K562 (cell line): Measurements from ENCODE around the gene CCDC97. TPM values are rescaled to one million over a fixed set of nuclear protein-coding genes. Genes with fewer than 3 reads are reported as not detected.

Experiments
- ASH1L ChIP-seq: fragments of 450-650 bp; IDR thresholded peaks from 2 replicates; pipeline ENCODE4 v1.6.1; 2018; ENCODE audit warnings: borderline replicate concordance, mild to moderate bottlenecking, low read depth; ENCODE audit not compliant: partially characterized antibody
- ATF3 ChIP-seq, 2 experiments: fragments of 450-650 bp in 1 of 2; sonication (generic) in 1 of 2; formaldehyde crosslinking in 1 of 2; IDR thresholded peaks in 1 of 2; conservative IDR thresholded peaks in 1 of 2; 2 replicates each; pipeline versions ENCODE4 v1.6.1 to v1.8.1; 2016 to 2023; ENCODE audit warnings: mild to moderate bottlenecking in 2 of 2, moderate library complexity in 2 of 2, inconsistent platforms in 1 of 2, missing genetic modification reagents in 1 of 2
- CBFB ChIP-seq: sonication (generic); formaldehyde crosslinking; IDR thresholded peaks from 2 replicates; pipeline ENCODE4 v1.4.0; 2020; ENCODE audit warnings: mild to moderate bottlenecking, missing genetic modification reagents
- CXXC5 ChIP-seq: fragments of 250-450 bp; sonication (Bioruptor Pico); IDR thresholded peaks from 2 replicates; pipeline ENCODE4 v1.8.0; 2022; ENCODE audit warnings: inconsistent platforms, mild to moderate bottlenecking, moderate library complexity
- EHMT2 ChIP-seq: fragments of 450-650 bp; IDR thresholded peaks from 2 replicates; pipeline ENCODE4 v1.6.1; 2018; ENCODE audit warnings: antibody characterized with exemption
- HDAC1 ChIP-seq, 2 experiments: fragments of 450-650 bp; IDR thresholded peaks; 2 replicates each; pipeline ENCODE4 v1.6.1; 2016 to 2017; ENCODE audit warnings: inconsistent platforms in 1 of 2, mild to moderate bottlenecking in 1 of 2, moderate library complexity in 1 of 2
- HNRNPH1 ChIP-seq: fragments of 200-400 bp; formaldehyde crosslinking; optimal IDR thresholded peaks from 2 replicates; pipeline ENCODE3; 2017; ENCODE audit warnings: low read depth, mild to moderate bottlenecking, low read length, moderate library complexity
- MED1 ChIP-seq: sonication (generic); formaldehyde crosslinking; IDR thresholded peaks from 2 replicates; pipeline ENCODE4 v1.8.1; 2023; ENCODE audit warnings: missing genetic modification reagents, borderline replicate concordance
- POLR2G ChIP-seq: fragments of 200-400 bp; formaldehyde crosslinking; IDR thresholded peaks from 2 replicates; pipeline ENCODE4 v1.6.1; 2017; ENCODE audit warnings: low read depth, mild to moderate bottlenecking, antibody characterized with exemption, low read length, moderate library complexity
- SMC3 ChIP-seq: conservative IDR thresholded peaks from 2 replicates; pipeline ENCODE4 v1.6.1; 2011; ENCODE audit warnings: low read depth, low read length, improper control_type of control experiment; ENCODE audit not compliant: insufficient read depth
- SRSF1 ChIP-seq: fragments of 200-400 bp; formaldehyde crosslinking; IDR thresholded peaks from 2 replicates; pipeline ENCODE4 v1.6.1; 2017; ENCODE audit warnings: mild to moderate bottlenecking, low read depth, low read length, moderate library complexity
- YBX1 ChIP-seq: fragments of 450-650 bp; IDR thresholded peaks from 2 replicates; pipeline ENCODE4 v1.7.1; 2016; ENCODE audit warnings: mild to moderate bottlenecking
- ZC3H8 ChIP-seq: fragments of 450-650 bp; IDR thresholded peaks from 2 replicates; pipeline ENCODE4 v1.6.1; 2017
- ZNF316 ChIP-seq: fragments of 450-650 bp; IDR thresholded peaks from 2 replicates; pipeline ENCODE4 v1.6.1; 2016
- polyA plus RNA-seq, 8 experiments: library from polyadenylated mRNA; depleted of rRNA in 4 of 8; stranded (reverse) in 5 of 8; unstranded in 3 of 8; fragments of >200 nt; fragmentation: Nextera tagmentation in 2 of 8; fragmentation: Illumina TruSeq in 1 of 8; extraction: Ambion mirVana in 2 of 8; extraction: Trizol in 1 of 8; gene quantifications; 2 replicates each; pipeline versions ENCODE4 v1.2.1 to v1.2.3, GENCODE V29; 2011 to 2014; ENCODE audit warnings: inconsistent platforms in 1 of 8, missing spikeins in 1 of 8
- total RNA-seq, 7 experiments: library from RNA; depleted of rRNA in 6 of 7; stranded (reverse); fragments of >200 nt in 6 of 7; fragmentation: Illumina TruSeq in 2 of 7; extraction: Trizol in 2 of 7; gene quantifications; 2 replicates each; pipeline versions ENCODE4 v1.2.1 to v1.2.3, GENCODE V29; 2011 to 2021; ENCODE audit warnings: low replicate concordance in 1 of 7
- TF ChIP-seq, protein P1 (sequence below): fragments of 250-450 bp; sonication (Bioruptor Pico); IDR thresholded peaks from 2 replicates; pipeline ENCODE4 v1.5.0; 2021; ENCODE audit warnings: mild to moderate bottlenecking, moderate library complexity
- TF ChIP-seq, protein P2 (sequence below): sonication (generic); formaldehyde crosslinking; IDR thresholded peaks from 2 replicates; pipeline ENCODE4 v1.9.0; 2022; ENCODE audit warnings: mild to moderate bottlenecking, missing genetic modification reagents

The CCDC97 gene
- total and polyA plus RNA-seq, 9 of the 15 experiments (the other 6 are each of a cell fraction or from before 2014, with no cell fraction given), result 0.60 to 16.5 (median 7.0) TPM

- TF ChIP-seq ATF3 (IDR thresholded peaks at IDR 0.05) (peak; percentile 58), ATF3 (CRISPR knock-in tag; conservative IDR thresholded peaks at IDR 0.05) (no peak), HNRNPH1 (no peak), ZNF316 (0 out of 2 replicates have a peak, but pooled peaks have one; percentile 3), POLR2G (peak; percentile 95), ZC3H8 (0 out of 2 replicates have a peak, but pooled peaks have one; percentile 46), HDAC1 (IDR thresholded peaks at IDR 0.05) (peak; percentile 57 to 96; a peak in 2 of 4 replicates), CBFB (peak; percentile 84; the same call in 1 of the 2 replicates), CXXC5 (CRISPR knock-in tag) (peak; percentile 96), ASH1L (peak; percentile 54), SRSF1 (no peak), YBX1 (no peak), MED1 (no peak), EHMT2 (no peak), SMC3 (0 out of 2 replicates have a peak, but pooled peaks have one; percentile 3)
- TF ChIP-seq, protein P1, sequence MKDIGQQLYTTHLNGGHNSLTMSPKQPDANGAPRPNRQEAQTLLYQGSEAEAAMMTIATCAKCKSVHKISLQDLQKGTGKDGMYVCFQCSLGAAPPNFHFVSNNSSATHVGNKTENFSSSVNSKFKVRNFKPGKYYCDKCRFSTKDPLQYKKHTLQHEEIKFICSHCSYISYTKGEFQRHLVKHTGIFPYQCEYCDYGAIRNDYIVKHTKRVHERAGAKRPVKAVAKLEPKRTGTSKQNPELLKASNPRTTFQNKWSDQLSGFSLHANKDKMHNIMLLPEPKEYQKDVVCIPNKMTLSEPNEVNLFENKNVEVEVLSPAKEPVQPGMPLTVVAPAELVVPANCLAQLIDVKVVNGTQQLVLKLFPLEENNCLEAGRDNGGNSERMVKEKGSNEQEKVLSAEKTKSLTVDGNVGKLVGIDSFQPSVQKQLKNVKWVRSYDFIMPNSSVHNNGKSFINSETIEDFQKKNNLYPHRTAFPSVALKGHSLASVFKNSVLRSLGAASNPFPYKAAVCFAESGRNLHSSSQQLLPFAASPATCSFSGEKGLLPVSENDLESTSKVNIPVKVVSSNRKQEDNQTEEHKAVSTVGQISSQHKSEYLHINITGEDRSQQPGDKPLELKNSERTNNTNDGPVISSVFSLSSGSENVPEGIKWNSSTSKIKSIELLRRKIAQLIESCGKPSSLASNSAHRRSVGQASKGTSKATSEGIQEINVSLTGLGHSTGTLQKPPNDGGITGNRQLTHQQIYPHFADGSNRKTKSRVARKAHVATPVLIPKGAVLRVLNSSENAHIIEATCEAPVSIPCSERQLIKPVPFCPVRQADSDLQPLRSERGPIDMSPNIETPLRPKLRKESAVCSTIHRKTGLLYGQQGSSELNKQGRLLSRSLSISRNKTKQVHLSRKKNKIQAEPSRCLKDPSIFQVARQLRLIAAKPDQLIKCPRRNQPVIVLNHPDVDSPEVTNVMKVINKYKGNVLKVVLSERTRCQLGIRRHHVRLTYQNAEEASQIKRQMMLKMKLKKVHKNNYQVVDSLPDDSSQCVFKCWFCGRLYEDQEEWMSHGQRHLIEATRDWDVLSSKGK (CRISPR knock-in tag), result no peak
- TF ChIP-seq, protein P2, sequence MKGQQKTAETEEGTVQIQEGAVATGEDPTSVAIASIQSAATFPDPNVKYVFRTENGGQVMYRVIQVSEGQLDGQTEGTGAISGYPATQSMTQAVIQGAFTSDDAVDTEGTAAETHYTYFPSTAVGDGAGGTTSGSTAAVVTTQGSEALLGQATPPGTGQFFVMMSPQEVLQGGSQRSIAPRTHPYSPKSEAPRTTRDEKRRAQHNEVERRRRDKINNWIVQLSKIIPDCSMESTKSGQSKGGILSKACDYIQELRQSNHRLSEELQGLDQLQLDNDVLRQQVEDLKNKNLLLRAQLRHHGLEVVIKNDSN (CRISPR knock-in tag), result peak; percentile 85
Measured at GRCh38 chr19:41310033-41310831, at the start of gene CCDC97 (continued).
